Cerebellar nuclear complex (tissue), 1 donor: ENCODE results near the gene ARHGEF37.
A peak's percentile ranks its signal among the peaks of the same experiment; 100 is the strongest.

Source experiments
- DNase-seq, 2 experiments: peaks; one replicate each; lab custom pipeline; 2025; lab: John Stamatoyannopoulos, UW

The ARHGEF37 gene

GRCh38 chr5:149628846-149629388 is 47.6 kb downstream of the ARHGEF37 start:
- DNase-seq, result no peak

GRCh38 chr5:149629421-149629820 is 48.1 kb downstream of the ARHGEF37 start:
- no peak for DNase-seq

GRCh38 chr5:149630337-149630736 is 49.0 kb downstream of the ARHGEF37 start:
- no peak for DNase-seq

GRCh38 chr5:149631506-149631905 is 50.2 kb downstream of the ARHGEF37 start:
- no peak for DNase-seq

- no peak for DNase-seq
Observed at GRCh38 chr5:149632311-149633251, 51.3 kb downstream of the ARHGEF37 start.

- DNase-seq, result no peak
Observed at GRCh38 chr5:149633476-149634350, 52.4 kb downstream of the ARHGEF37 start.

- DNase-seq, result no peak
Observed at GRCh38 chr5:149635394-149635793, 54.1 kb downstream of the ARHGEF37 start.

- DNase-seq, result no peak
Observed at GRCh38 chr5:149636191-149636860, 55.0 kb downstream of the ARHGEF37 start.

- DNase-seq, result peak in 1 of 2 experiments; percentile 65
Observed at GRCh38 chr5:149636861-149637246, 55.6 kb downstream of the ARHGEF37 start.

GRCh38 chr5:149638136-149638535 is 56.8 kb downstream of the ARHGEF37 start:
- DNase-seq, result no peak

- DNase-seq, result no peak
Observed at GRCh38 chr5:149638546-149639241, 57.4 kb downstream of the ARHGEF37 start.

- no peak for DNase-seq
Observed at GRCh38 chr5:149639737-149640136, 58.4 kb downstream of the ARHGEF37 start.

- DNase-seq, result no peak
Observed at GRCh38 chr5:149640350-149640999, 59.2 kb downstream of the ARHGEF37 start.

- no peak for DNase-seq
Observed at GRCh38 chr5:149641000-149641576, 59.8 kb downstream of the ARHGEF37 start.

GRCh38 chr5:149641600-149641999 is 60.3 kb downstream of the ARHGEF37 start:
- no peak for DNase-seq

- no peak for DNase-seq
Observed at GRCh38 chr5:149643781-149644180, 62.5 kb downstream of the ARHGEF37 start.

- no peak for DNase-seq
Observed at GRCh38 chr5:149644629-149645028, 63.3 kb downstream of the ARHGEF37 start.

GRCh38 chr5:149645236-149645635 is 63.9 kb downstream of the ARHGEF37 start:
- no peak for DNase-seq

- DNase-seq, result no peak
Observed at GRCh38 chr5:149645725-149646124, 64.4 kb downstream of the ARHGEF37 start.

GRCh38 chr5:149646564-149646963 is 65.3 kb downstream of the ARHGEF37 start:
- no peak for DNase-seq
